Fibroblast of villous mesenchyme (primary cell): ENCODE measurements around the gene SMU1. TPM values are rescaled to one million over a fixed set of nuclear protein-coding genes. Genes with fewer than 3 reads are reported as not detected.
"Not testable (repeated sequence)": the region's sequence is repeated elsewhere in the genome, so short reads cannot be mapped to it uniquely, and the experiment has no call there.

Source experiments
- DNase-seq: peaks from one replicate; pipeline ENCODE4 v3.0.0-alpha.2; 2010; ENCODE audit warnings: low read depth
- H3K4me3 ChIP-seq: 2 replicates; pipeline ENCODE4 v1.5.1; 2011; ENCODE audit warnings: low read depth, mild to moderate bottlenecking, low read length
- CTCF ChIP-seq: IDR thresholded peaks from 2 replicates; pipeline ENCODE4 v1.5.1; 2012; ENCODE audit warnings: low read depth, mild to moderate bottlenecking, low read length; ENCODE audit not compliant: insufficient read depth
- total RNA-seq: library from RNA; depleted of rRNA; stranded (reverse); fragments of >200 nt; gene quantifications from 2 replicates; pipeline ENCODE4 v1.2.3, GENCODE V29; 2012

SMU1 gene
- total RNA-seq, 1 donor = 42.7 TPM

GRCh38 chr9:33101104-33101951 is 24.9 kb upstream of the SMU1 start:
- TF ChIP-seq CTCF = no peak
- H3K4me3 ChIP-seq = no peak overlapping the region
- no peak for DNase-seq

GRCh38 chr9:33099754-33100153 is 23.3 kb upstream of the SMU1 start:
- no peak overlapping the region for H3K4me3 ChIP-seq
- no peak for TF ChIP-seq CTCF
- DNase-seq = no peak

DNA sequence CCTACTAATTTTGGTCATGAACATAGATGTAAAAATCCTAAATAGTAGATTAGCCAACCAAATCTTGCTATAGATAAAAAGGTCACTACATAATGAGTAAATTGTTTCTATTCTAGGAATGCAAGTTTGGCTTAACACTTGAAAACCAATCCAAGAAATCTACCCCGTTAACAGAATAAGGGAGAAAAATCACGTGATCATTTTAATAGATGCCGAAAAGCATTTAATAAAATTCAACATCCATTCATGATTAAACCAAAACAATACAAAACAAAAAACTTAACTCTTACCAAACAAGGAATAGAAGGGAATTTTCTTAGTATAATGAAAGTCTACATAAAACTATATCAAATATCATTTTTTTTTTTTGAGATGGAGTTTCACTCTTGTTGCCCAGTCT is 20.7 kb upstream of the SMU1 start:
- H3K4me3 ChIP-seq = no peak overlapping the region
- no peak for DNase-seq
- no peak for TF ChIP-seq CTCF

- H3K4me3 ChIP-seq = no peak overlapping the region
- no peak for TF ChIP-seq CTCF
- no peak for DNase-seq
These were observed 16.2 kb upstream of the SMU1 start for GRCh38 chr9:33092634-33093033.

GRCh38 chr9:33085672-33086071 is 9.2 kb upstream of the SMU1 start:
- not testable (repeated sequence) for H3K4me3 ChIP-seq, DNase-seq

- no peak for TF ChIP-seq CTCF
- H3K4me3 ChIP-seq = no peak overlapping the region
- DNase-seq = no peak
These were observed 6.3 kb upstream of the SMU1 start for GRCh38 chr9:33082538-33083326.

DNA sequence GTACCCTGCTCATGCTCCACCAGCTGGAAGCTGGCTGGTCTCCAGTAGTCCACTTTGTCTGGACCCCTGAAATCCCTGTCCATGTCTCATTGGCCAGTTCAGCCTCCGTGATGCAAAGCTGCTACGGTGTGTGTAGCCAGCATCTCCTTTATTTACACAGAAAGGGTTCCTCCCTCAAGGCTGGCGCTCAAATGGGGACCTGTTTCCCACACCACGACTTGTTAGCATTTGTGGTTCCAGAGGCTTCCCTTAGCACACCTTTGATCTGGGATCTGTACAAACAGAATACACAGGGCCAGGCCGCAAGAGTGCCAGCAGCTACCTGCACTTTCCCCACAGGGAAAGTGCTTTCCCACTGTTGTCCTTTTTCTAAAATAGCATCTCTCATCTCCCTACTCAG is 5.7 kb upstream of the SMU1 start:
- no peak for TF ChIP-seq CTCF
- H3K4me3 ChIP-seq = no peak overlapping the region
- no peak for DNase-seq
